Measurements from ENCODE around the gene ZBTB7C.

ZBTB7C gene

GRCh38 chr18:48060346-48060745 lies 348.8 kb downstream of the ZBTB7C start:
- no peaks in the 10 kb centered on the region for H3K27me3 ChIP-seq (ENCODE audit: low read length)
- no peak for TF ChIP-seq EZH2phosphoT487 (conservative IDR thresholded peaks at IDR 0.05; ENCODE audit: low read length)
- TF ChIP-seq, protein P1, sequence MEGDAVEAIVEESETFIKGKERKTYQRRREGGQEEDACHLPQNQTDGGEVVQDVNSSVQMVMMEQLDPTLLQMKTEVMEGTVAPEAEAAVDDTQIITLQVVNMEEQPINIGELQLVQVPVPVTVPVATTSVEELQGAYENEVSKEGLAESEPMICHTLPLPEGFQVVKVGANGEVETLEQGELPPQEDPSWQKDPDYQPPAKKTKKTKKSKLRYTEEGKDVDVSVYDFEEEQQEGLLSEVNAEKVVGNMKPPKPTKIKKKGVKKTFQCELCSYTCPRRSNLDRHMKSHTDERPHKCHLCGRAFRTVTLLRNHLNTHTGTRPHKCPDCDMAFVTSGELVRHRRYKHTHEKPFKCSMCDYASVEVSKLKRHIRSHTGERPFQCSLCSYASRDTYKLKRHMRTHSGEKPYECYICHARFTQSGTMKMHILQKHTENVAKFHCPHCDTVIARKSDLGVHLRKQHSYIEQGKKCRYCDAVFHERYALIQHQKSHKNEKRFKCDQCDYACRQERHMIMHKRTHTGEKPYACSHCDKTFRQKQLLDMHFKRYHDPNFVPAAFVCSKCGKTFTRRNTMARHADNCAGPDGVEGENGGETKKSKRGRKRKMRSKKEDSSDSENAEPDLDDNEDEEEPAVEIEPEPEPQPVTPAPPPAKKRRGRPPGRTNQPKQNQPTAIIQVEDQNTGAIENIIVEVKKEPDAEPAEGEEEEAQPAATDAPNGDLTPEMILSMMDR (IDR thresholded peaks at IDR 0.05; ENCODE audit: insufficient read depth, low read length, poor library complexity, severe bottlenecking): no peak
- H3K9me2 ChIP-seq (replicated peaks; ENCODE audit: insufficient read depth, low read length): no peaks in the 10 kb centered on the region
- H3K9me3 ChIP-seq (ENCODE audit: insufficient read depth, low read length): no peaks in the 10 kb centered on the region
- no peak overlapping the region for H2AFZ ChIP-seq (ENCODE audit: low read depth, low read length, severe bottlenecking)
- no peaks in the 10 kb centered on the region for H3F3A ChIP-seq (ENCODE audit: insufficient read depth)
- H4K20me1 ChIP-seq (ENCODE audit: low read depth, low read length): no peaks in the 10 kb centered on the region
- no peak overlapping the region for H3K9ac ChIP-seq (ENCODE audit: low read length)
- no peak overlapping the region for H3K27ac ChIP-seq (ENCODE audit: low read depth, low read length)
- no peaks in the 10 kb centered on the region for H3K36me3 ChIP-seq (ENCODE audit: low read length)
- H3K4me3 ChIP-seq (ENCODE audit: insufficient read depth, low read length, poor library complexity, severe bottlenecking): no peak overlapping the region
- H3K4me2 ChIP-seq (ENCODE audit: low read depth, low read length, poor library complexity, severe bottlenecking): no peak overlapping the region
- no peaks in the 10 kb centered on the region for H3K79me2 ChIP-seq (ENCODE audit: insufficient read depth, low read length)

DNA sequence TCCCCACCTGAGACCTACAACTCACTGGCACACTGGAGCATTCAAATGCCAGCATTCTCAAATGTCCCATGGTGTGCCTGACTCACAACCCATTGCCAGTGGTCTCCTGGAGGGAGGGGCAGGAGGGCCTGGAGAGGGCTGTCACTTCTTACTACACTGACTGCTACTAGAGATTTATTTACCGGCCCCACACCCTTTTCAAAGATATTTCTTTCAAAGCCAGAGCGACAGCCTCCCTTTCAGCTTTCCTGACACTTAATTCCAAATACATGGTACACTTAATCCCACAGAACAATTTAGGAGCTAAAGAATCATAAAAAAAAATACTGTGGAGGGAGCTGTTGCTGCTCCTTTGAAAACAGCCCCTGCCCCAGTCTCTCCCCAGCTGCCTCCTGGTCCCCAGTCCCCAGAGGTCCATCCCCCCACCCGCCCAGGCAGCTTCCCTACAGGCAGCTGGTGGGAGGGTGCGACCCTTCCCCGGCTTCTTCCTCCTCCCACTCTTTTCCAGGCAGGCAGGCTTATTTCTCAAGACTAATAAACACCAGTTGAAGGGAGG lies 349.6 kb downstream of the ZBTB7C start:
- no peaks in the 10 kb centered on the region for H3K9me3 ChIP-seq (ENCODE audit: insufficient read depth, low read length)
- H3K79me2 ChIP-seq (ENCODE audit: insufficient read depth, low read length): no peaks in the 10 kb centered on the region
- no peak overlapping the region for H3K4me2 ChIP-seq (ENCODE audit: low read depth, low read length, poor library complexity, severe bottlenecking)
- no peak overlapping the region for H3K9ac ChIP-seq (ENCODE audit: low read length)
- H3K27me3 ChIP-seq (ENCODE audit: low read length): no peaks in the 10 kb centered on the region
- TF ChIP-seq EZH2phosphoT487 (conservative IDR thresholded peaks at IDR 0.05; ENCODE audit: low read length): no peak
- TF ChIP-seq, protein P1 (IDR thresholded peaks at IDR 0.05; ENCODE audit: insufficient read depth, low read length, poor library complexity, severe bottlenecking): no peak
- no peaks in the 10 kb centered on the region for H3K36me3 ChIP-seq (ENCODE audit: low read length)
- no peak overlapping the region for H3K27ac ChIP-seq (ENCODE audit: low read depth, low read length)
- no peaks in the 10 kb centered on the region for H3F3A ChIP-seq (ENCODE audit: insufficient read depth)
- H3K9me2 ChIP-seq (replicated peaks; ENCODE audit: insufficient read depth, low read length): no peaks in the 10 kb centered on the region
- H2AFZ ChIP-seq (ENCODE audit: low read depth, low read length, severe bottlenecking): no peak overlapping the region
- no peak overlapping the region for H3K4me3 ChIP-seq (ENCODE audit: insufficient read depth, low read length, poor library complexity, severe bottlenecking)
- no peaks in the 10 kb centered on the region for H4K20me1 ChIP-seq (ENCODE audit: low read depth, low read length)

GRCh38 chr18:48058486-48058885 lies 350.7 kb downstream of the ZBTB7C start:
- H3K36me3 ChIP-seq (ENCODE audit: low read length): no peaks in the 10 kb centered on the region
- H2AFZ ChIP-seq (ENCODE audit: low read depth, low read length, severe bottlenecking): no peak overlapping the region
- no peaks in the 10 kb centered on the region for H3K9me2 ChIP-seq (replicated peaks; ENCODE audit: insufficient read depth, low read length)
- no peak overlapping the region for H3K4me2 ChIP-seq (ENCODE audit: low read depth, low read length, poor library complexity, severe bottlenecking)
- no peaks in the 10 kb centered on the region for H3K9me3 ChIP-seq (ENCODE audit: insufficient read depth, low read length)
- H3K4me3 ChIP-seq (ENCODE audit: insufficient read depth, low read length, poor library complexity, severe bottlenecking): no peak overlapping the region
- TF ChIP-seq, protein P1 (IDR thresholded peaks at IDR 0.05; ENCODE audit: insufficient read depth, low read length, poor library complexity, severe bottlenecking): no peak
- TF ChIP-seq EZH2phosphoT487 (conservative IDR thresholded peaks at IDR 0.05; ENCODE audit: low read length): no peak
- H4K20me1 ChIP-seq (ENCODE audit: low read depth, low read length): no peaks in the 10 kb centered on the region
- H3F3A ChIP-seq (ENCODE audit: insufficient read depth): no peaks in the 10 kb centered on the region
- H3K27me3 ChIP-seq (ENCODE audit: low read length): no peaks in the 10 kb centered on the region
- no peak overlapping the region for H3K9ac ChIP-seq (ENCODE audit: low read length)
- no peak overlapping the region for H3K27ac ChIP-seq (ENCODE audit: low read depth, low read length)
- H3K79me2 ChIP-seq (ENCODE audit: insufficient read depth, low read length): no peaks in the 10 kb centered on the region

Measured in SU-DHL-6 (cell line).